ENCODE measurements around the gene HRNR. TPM values are rescaled to one million over a fixed set of nuclear protein-coding genes. Genes with fewer than 3 reads are reported as not detected.

Gene HRNR
- total RNA-seq, 1 experiment from 2014 or later: not detected

Other genes starting within 250 kb of the HRNR start
- gene S100A10, start 230.3 kb downstream of the HRNR start, total RNA-seq (2014; rRNA removed; shearing (Covaris generic)): 68.5 and 77.3 TPM in 2 replicates
- 289 and 308 TPM in 2 replicates for gene S100A11, start 187.2 kb downstream of the HRNR start, total RNA-seq (2014; rRNA removed; shearing (Covaris generic))
- gene TCHHL1, start 135.1 kb downstream of the HRNR start, total RNA-seq (2014; rRNA removed; shearing (Covaris generic)): not detected in 2 replicates
- 0.29 TPM in 1 of 2 replicates, not detected in the other for gene TCHH, start 108.7 kb downstream of the HRNR start, total RNA-seq (2014; rRNA removed; shearing (Covaris generic))
- not detected in 2 replicates for gene RPTN, start 65.0 kb downstream of the HRNR start, total RNA-seq (2014; rRNA removed; shearing (Covaris generic))
- 0.24 and 0.34 TPM in 2 replicates for gene FLG, start 101.0 kb upstream of the HRNR start, total RNA-seq (2014; rRNA removed; shearing (Covaris generic))
- gene FLG2, start 135.8 kb upstream of the HRNR start, total RNA-seq (2014; rRNA removed; shearing (Covaris generic)): not detected in 2 replicates
- not detected in 2 replicates for gene CRNN, start 190.1 kb upstream of the HRNR start, total RNA-seq (2014; rRNA removed; shearing (Covaris generic))

Data from Daoy (cell line).